ENCODE data around the gene N4BP3.

The N4BP3 gene

DNA sequence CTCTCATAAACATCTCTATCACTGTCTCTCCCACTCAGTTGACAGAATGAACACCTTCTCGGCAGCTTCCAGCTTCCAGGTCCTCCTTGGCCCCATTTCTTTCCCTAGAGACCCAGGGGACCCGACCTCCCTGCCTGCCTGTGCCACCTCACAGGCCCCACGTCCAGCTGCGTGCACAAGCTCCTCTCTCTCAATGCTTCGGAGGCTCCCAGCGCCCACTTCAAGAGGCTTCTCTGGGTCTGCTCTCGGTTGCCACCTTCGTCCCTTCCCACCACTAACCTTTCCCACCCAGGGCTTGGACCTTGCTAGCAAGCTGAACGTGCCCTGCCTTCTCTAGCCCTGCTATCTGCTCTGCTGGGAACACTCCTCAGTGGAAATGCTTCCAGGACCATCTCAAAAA, 2.8 kb upstream of the N4BP3 start:
- TF ChIP-seq, protein P1, sequence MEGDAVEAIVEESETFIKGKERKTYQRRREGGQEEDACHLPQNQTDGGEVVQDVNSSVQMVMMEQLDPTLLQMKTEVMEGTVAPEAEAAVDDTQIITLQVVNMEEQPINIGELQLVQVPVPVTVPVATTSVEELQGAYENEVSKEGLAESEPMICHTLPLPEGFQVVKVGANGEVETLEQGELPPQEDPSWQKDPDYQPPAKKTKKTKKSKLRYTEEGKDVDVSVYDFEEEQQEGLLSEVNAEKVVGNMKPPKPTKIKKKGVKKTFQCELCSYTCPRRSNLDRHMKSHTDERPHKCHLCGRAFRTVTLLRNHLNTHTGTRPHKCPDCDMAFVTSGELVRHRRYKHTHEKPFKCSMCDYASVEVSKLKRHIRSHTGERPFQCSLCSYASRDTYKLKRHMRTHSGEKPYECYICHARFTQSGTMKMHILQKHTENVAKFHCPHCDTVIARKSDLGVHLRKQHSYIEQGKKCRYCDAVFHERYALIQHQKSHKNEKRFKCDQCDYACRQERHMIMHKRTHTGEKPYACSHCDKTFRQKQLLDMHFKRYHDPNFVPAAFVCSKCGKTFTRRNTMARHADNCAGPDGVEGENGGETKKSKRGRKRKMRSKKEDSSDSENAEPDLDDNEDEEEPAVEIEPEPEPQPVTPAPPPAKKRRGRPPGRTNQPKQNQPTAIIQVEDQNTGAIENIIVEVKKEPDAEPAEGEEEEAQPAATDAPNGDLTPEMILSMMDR (IDR thresholded peaks at IDR 0.05), result no peak
- no peak for DNase-seq (ENCODE audit: low spot score)
- H3K27ac ChIP-seq, result no peak overlapping the region
- no peak overlapping the region for H3K4me3 ChIP-seq

DNA sequence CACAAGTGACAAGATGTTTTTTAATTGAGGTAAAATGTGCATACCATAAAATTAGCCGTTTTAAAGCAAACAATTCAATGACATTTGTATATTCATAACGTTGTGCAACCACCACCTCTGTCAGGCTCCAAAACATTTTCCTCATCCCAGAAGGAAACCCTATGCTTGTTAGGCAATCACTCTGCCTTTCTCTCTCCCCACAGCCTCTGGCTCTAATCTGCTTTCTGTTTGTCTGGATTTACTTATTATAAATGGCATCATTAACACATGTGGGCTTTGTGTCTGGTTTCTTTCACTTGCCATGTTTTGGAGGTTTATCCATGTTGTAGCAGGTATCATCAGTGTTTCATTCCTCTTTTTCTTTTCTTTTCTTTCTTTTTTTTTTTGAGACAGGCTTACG, 1.4 kb upstream of the N4BP3 start:
- TF ChIP-seq, protein P1 (IDR thresholded peaks at IDR 0.05), result no peak
- no peak overlapping the region for H3K4me3 ChIP-seq
- H3K27ac ChIP-seq, result no peak overlapping the region
- DNase-seq (ENCODE audit: low spot score), result no peak

DNA sequence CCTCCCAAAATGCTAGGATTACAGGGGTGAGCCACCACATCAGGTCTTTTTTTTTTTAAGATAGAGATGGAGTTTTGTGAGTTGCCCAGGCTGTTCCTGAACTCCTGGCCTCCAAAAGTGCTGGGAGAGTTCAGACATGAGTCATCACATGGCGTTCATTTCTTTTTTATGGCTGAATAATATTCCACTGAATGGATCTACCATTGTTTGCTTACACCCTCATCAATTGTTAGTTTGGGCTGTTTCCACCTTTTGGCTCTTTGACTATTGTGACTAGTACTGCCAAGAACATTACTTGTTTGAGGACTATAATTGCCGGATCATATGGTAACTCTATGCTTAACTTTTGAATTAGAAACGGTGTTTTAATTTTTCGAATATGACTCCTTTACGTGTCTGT, 787 bp upstream of the N4BP3 start:
- TF ChIP-seq, protein P1 (IDR thresholded peaks at IDR 0.05), result no peak
- H3K4me3 ChIP-seq, result no peak overlapping the region
- no peak for DNase-seq (ENCODE audit: low spot score)
- no peak overlapping the region for H3K27ac ChIP-seq

DNA sequence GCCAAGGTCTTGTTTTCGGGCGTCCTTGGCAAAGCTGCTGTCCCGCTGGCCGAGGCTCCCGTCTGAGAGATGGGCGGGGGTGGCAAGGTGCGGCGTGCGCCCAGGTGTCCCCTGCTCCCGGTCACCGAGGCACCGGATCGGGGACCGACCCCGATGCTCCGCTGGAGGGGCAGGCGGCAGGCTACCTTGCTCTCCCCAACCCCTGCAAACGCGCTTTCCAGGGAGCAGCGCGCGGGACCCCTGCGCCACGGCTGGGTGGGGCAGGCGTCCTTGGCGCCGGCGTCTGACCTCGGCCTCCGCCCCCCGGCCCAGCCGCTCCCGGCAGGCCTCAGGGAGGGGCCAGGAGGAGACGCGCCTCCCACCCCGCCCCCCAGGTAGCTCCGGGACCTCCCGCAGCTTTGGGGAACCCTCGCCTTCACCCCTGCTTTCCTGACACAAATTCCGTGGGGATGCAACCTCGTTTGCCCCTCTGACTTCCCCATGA, 551 bp downstream of the N4BP3 start:
- no peak overlapping the region for H3K27ac ChIP-seq
- peak overlapping the region; percentile 69 for H3K4me3 ChIP-seq
- TF ChIP-seq, protein P1 (IDR thresholded peaks at IDR 0.05), result no peak
- no peak for DNase-seq (ENCODE audit: low spot score)

DNA sequence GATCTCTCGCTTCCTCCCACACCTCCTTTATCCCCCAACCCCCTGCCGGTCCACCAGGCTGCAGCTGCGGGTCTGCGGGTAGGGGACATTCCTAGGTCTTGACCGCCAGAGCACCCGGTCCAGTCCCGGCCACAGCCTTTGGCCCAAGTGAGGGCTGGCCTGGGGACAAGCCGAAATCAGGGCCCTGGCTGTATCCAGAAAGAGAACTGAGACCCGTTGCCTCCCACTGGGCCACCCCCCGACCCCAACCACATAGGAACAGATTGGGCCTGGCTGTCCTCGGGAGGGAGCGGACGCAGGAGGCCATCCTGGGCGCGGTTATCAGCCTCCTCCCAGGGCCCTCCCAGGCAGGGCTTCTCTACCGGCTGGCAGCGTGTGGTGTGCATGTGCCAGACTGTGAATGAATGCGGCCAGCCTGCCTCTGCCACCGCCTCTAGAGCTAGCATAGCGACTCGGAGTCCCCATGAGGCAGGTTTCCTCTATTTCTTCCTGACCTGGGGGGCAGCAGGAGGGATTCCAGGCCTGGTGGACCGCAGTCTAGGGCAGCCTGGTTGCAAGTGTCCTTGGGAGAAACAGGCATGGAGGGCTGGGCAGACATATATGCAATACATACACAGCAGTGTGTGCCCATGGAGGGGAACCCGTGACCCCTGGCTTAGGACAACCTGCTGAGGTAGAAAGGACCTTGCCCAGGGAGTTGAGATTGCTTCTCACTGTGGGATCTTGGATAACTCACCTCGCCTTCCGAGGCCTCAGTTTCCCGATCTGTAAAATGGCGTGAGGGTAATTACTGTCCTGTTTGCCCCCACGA, 1.2 kb downstream of the N4BP3 start:
- Histone ChIP-seq H3K4me3 (peak overlapping the region; percentile 69), H3K27ac (no peak overlapping the region)
- DNase-seq (ENCODE audit: low spot score), result no peak
- TF ChIP-seq, protein P1 (IDR thresholded peaks at IDR 0.05), result no peak

DNA sequence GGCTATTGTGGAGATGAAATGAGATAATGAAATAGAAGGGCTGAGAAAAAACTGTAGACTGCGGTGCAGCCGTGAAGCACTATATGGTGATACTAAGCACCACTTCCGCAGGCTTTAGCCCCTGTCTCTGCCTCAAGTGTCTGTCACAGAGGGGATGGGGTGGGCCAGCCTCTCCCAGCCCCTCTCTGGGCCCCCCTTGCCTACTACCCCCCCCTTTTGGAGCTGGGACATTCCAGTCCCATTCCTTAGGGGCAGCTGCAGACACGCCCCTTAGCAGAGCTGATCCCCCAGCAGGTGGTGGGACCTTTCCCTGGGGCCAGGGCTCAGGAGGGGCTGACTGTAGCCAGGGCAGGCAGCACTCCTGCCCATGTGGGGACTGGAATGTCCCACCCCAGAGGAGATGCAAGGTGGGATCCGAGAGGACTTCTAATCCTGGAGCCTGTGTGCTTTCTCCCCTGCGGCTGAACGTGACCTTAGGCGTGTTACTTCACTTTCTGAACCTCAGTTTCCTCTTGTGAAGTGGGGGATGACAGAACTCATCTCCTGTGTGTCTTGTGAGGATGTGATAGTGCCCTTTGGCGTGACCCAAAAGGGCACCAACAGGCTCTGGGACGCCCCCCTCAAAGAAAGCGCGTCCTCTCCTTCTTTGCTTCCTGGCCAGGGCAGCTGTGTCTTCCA, 1.9 kb downstream of the N4BP3 start:
- H3K4me3 ChIP-seq, result no peak overlapping the region
- DNase-seq (ENCODE audit: low spot score), result no peak
- TF ChIP-seq, protein P1 (IDR thresholded peaks at IDR 0.05), result no peak
- H3K27ac ChIP-seq, result no peak overlapping the region

DNA sequence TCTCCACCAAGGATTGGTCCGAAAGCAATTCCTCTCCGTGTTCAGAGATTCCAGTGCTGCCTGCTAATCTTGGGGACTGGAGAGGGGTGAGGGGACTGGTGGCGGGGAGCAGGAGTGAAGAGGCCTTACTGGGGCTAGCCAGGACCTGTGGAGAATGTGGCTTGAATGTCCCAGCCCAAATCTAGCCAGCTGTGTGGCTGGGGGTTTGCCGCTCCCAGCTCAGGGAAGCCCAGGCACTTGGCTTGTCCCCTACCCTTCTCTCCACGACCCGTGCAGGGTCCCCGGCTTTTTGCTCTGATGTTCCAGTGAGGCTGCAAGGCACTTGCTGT, 2.4 kb downstream of the N4BP3 start:
- no peak for DNase-seq (ENCODE audit: low spot score)
- no peak overlapping the region for H3K4me3 ChIP-seq
- TF ChIP-seq, protein P1 (IDR thresholded peaks at IDR 0.05), result no peak
- no peak overlapping the region for H3K27ac ChIP-seq

All from coronary artery (tissue), 2 donors.